Neural cell (in vitro differentiated cells): ENCODE data around the gene CNOT10. TPM values are rescaled to one million over a fixed set of nuclear protein-coding genes. Genes with fewer than 3 reads are reported as not detected.

Experiments used
- H2AFZ ChIP-seq: fragments of 200-600, 300-800 bp; sonication (generic), shearing (Covaris generic); 2 replicates; pipeline ENCODE4 v1.6.0; 2014; ENCODE audit warnings: low read depth, mild to moderate bottlenecking, antibody characterized with exemption, low read length, moderate library complexity
- H3F3A ChIP-seq: fragments of 200-600 bp; shearing (Covaris generic); 2 replicates; pipeline ENCODE4 v1.6.1; 2016; ENCODE audit warnings: mild to moderate bottlenecking, moderate library complexity, mixed read lengths, antibody characterized with exemption, low read length; ENCODE audit not compliant: insufficient read depth, poor library complexity, severe bottlenecking
- H3K27ac ChIP-seq: fragments of 200-600, 300-800 bp; sonication (generic), shearing (Covaris generic); 2 replicates; pipeline ENCODE4 v1.5.1; 2014; ENCODE audit warnings: mild to moderate bottlenecking, low read length, moderate library complexity
- H3K27me3 ChIP-seq: fragments of 300-800, 200-600 bp; sonication (generic), shearing (Covaris generic); 2 replicates; pipeline ENCODE4 v1.6.0; 2014; ENCODE audit warnings: mild to moderate bottlenecking, low read depth, low read length, moderate library complexity; ENCODE audit not compliant: insufficient read depth
- H3K36me3 ChIP-seq: fragments of 300-800, 200-600 bp; sonication (generic), shearing (Covaris generic); 2 replicates; pipeline ENCODE4 v1.5.1; 2014; ENCODE audit warnings: mild to moderate bottlenecking, antibody characterized with exemption, low read length, moderate library complexity; ENCODE audit not compliant: insufficient read depth
- H3K4me2 ChIP-seq: fragments of 300-800, 200-600 bp; sonication (generic), shearing (Covaris generic); 2 replicates; pipeline ENCODE4 v1.6.0; 2014; ENCODE audit warnings: mild to moderate bottlenecking, low read length
- H3K4me3 ChIP-seq: fragments of 300-800, 200-600 bp; sonication (generic), shearing (Covaris generic); 2 replicates; pipeline ENCODE4 v1.5.1; 2014; ENCODE audit warnings: mild to moderate bottlenecking, low read length, moderate library complexity
- H3K79me2 ChIP-seq: fragments of 200-600 bp; shearing (Covaris generic); replicated peaks from 2 replicates; pipeline ENCODE4 v1.6.0; 2014; ENCODE audit warnings: mild to moderate bottlenecking, low read length, moderate library complexity; ENCODE audit not compliant: insufficient read depth
- H3K9ac ChIP-seq: fragments of 300-800, 200-600 bp; sonication (generic), shearing (Covaris generic); 2 replicates; pipeline ENCODE4 v1.6.1; 2016; ENCODE audit warnings: mild to moderate bottlenecking, low read length, mixed read lengths
- H3K9me2 ChIP-seq: fragments of 200-600 bp; shearing (Covaris generic); 2 replicates; pipeline ENCODE4 v1.6.1; 2016; ENCODE audit warnings: mild to moderate bottlenecking, low read length, mixed read lengths; ENCODE audit not compliant: insufficient read depth
- H3K9me3 ChIP-seq: fragments of 200-600, 300-800 bp; sonication (generic), shearing (Covaris generic); 2 replicates; pipeline ENCODE4 v1.6.1; 2016; ENCODE audit warnings: mild to moderate bottlenecking, mixed run types, low read length, moderate library complexity, mixed read lengths
- H4K20me1 ChIP-seq: fragments of 200-600 bp; shearing (Covaris generic); 2 replicates; pipeline ENCODE4 v1.6.1; 2016; ENCODE audit warnings: mild to moderate bottlenecking, mixed run types; ENCODE audit not compliant: insufficient read depth
- EP300 ChIP-seq: fragments of 450-650 bp; conservative IDR thresholded peaks from 2 replicates; pipeline ENCODE4 v1.6.1; 2014; ENCODE audit warnings: antibody characterized with exemption, mild to moderate bottlenecking, moderate library complexity; ENCODE audit not compliant: poor library complexity, severe bottlenecking
- EZH2 ChIP-seq: fragments of 200-600, 300-800 bp; shearing (Covaris generic), sonication (generic); IDR thresholded peaks from 2 replicates; pipeline ENCODE4 v1.6.1; 2014; ENCODE audit warnings: antibody characterized with exemption, low read length, borderline replicate concordance, mild to moderate bottlenecking; ENCODE audit not compliant: insufficient read depth, poor library complexity, severe bottlenecking
- MXI1 ChIP-seq: fragments of 450-650 bp; conservative IDR thresholded peaks from 2 replicates; pipeline ENCODE4 v1.6.1; 2014; ENCODE audit warnings: antibody characterized with exemption, mild to moderate bottlenecking; ENCODE audit not compliant: poor library complexity, severe bottlenecking
- POLR2AphosphoS5 ChIP-seq: IDR thresholded peaks from 2 replicates; pipeline ENCODE4 v1.6.1; 2012
- RAD21 ChIP-seq: fragments of 450-650 bp; conservative IDR thresholded peaks from 2 replicates; pipeline ENCODE4 v1.6.1; 2014; ENCODE audit warnings: antibody characterized with exemption, mild to moderate bottlenecking, moderate library complexity
- SMC3 ChIP-seq: fragments of 450-650 bp; conservative IDR thresholded peaks from 2 replicates; pipeline ENCODE4 v1.6.1; 2014; ENCODE audit warnings: antibody characterized with exemption, mild to moderate bottlenecking, moderate library complexity; ENCODE audit not compliant: poor library complexity
- TAF1 ChIP-seq: IDR thresholded peaks from 2 replicates; pipeline ENCODE4 v1.6.1; 2012; ENCODE audit warnings: low read depth
- polyA plus RNA-seq: library from polyadenylated mRNA; depleted of rRNA; stranded (reverse); fragments of >200 nt; gene quantifications from 2 replicates; pipeline ENCODE4 v1.2.3, GENCODE V29; 2014
- TF ChIP-seq, protein P1 (sequence below): fragments of 450-650 bp; IDR thresholded peaks from 2 replicates; pipeline ENCODE4 v1.5.1; 2014; ENCODE audit warnings: antibody characterized with exemption, mild to moderate bottlenecking, moderate library complexity; ENCODE audit not compliant: poor library complexity, severe bottlenecking
- TF ChIP-seq, protein P2 (sequence below): IDR thresholded peaks from 2 replicates; pipeline ENCODE4 v1.6.1; 2012; ENCODE audit warnings: borderline replicate concordance

CNOT10 gene
- polyA plus RNA-seq, 1 donor from 2014 or later = 53.8 TPM

DNA sequence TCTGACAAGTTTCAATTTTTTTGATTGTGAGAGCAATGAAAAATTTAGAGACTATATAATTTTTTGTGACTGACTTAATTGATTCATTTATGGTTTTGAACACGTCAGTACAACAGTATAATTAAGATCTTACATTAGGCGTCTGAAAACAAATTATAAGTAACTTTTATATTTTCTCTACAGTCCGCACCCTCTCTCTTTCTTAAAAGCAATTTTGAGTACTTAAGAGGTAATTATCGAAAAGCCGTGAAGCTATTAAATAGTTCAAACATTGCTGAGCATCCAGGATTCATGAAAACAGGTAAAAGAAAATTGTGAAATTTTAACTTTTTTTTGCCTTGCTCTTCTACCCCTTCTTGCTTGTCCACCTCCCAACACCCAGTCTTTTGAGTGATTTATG is 34.9 kb downstream of the CNOT10 start:
- TF ChIP-seq, protein P1, sequence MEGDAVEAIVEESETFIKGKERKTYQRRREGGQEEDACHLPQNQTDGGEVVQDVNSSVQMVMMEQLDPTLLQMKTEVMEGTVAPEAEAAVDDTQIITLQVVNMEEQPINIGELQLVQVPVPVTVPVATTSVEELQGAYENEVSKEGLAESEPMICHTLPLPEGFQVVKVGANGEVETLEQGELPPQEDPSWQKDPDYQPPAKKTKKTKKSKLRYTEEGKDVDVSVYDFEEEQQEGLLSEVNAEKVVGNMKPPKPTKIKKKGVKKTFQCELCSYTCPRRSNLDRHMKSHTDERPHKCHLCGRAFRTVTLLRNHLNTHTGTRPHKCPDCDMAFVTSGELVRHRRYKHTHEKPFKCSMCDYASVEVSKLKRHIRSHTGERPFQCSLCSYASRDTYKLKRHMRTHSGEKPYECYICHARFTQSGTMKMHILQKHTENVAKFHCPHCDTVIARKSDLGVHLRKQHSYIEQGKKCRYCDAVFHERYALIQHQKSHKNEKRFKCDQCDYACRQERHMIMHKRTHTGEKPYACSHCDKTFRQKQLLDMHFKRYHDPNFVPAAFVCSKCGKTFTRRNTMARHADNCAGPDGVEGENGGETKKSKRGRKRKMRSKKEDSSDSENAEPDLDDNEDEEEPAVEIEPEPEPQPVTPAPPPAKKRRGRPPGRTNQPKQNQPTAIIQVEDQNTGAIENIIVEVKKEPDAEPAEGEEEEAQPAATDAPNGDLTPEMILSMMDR = no peak
- TF ChIP-seq EP300 (no peak), POLR2AphosphoS5 (no peak), SMC3 (no peak), RAD21 (no peak), MXI1 (no peak), TAF1 (no peak), EZH2 (no peak)
- TF ChIP-seq, protein P2, sequence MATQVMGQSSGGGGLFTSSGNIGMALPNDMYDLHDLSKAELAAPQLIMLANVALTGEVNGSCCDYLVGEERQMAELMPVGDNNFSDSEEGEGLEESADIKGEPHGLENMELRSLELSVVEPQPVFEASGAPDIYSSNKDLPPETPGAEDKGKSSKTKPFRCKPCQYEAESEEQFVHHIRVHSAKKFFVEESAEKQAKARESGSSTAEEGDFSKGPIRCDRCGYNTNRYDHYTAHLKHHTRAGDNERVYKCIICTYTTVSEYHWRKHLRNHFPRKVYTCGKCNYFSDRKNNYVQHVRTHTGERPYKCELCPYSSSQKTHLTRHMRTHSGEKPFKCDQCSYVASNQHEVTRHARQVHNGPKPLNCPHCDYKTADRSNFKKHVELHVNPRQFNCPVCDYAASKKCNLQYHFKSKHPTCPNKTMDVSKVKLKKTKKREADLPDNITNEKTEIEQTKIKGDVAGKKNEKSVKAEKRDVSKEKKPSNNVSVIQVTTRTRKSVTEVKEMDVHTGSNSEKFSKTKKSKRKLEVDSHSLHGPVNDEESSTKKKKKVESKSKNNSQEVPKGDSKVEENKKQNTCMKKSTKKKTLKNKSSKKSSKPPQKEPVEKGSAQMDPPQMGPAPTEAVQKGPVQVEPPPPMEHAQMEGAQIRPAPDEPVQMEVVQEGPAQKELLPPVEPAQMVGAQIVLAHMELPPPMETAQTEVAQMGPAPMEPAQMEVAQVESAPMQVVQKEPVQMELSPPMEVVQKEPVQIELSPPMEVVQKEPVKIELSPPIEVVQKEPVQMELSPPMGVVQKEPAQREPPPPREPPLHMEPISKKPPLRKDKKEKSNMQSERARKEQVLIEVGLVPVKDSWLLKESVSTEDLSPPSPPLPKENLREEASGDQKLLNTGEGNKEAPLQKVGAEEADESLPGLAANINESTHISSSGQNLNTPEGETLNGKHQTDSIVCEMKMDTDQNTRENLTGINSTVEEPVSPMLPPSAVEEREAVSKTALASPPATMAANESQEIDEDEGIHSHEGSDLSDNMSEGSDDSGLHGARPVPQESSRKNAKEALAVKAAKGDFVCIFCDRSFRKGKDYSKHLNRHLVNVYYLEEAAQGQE = no peak
- Histone ChIP-seq H2AFZ (no peak overlapping the region), H3K4me3 (no peak overlapping the region), H3K9me3 (no peaks in the 10 kb centered on the region), H3K27me3 (no peaks in the 10 kb centered on the region), H4K20me1 (no peaks in the 10 kb centered on the region), H3K79me2 (no peaks in the 10 kb centered on the region), H3K4me2 (no peak overlapping the region), H3K36me3 (no peaks in the 10 kb centered on the region), H3K9me2 (no peaks in the 10 kb centered on the region), H3K27ac (no peak overlapping the region), H3F3A (no peaks in the 10 kb centered on the region), H3K9ac (no peak overlapping the region)

DNA sequence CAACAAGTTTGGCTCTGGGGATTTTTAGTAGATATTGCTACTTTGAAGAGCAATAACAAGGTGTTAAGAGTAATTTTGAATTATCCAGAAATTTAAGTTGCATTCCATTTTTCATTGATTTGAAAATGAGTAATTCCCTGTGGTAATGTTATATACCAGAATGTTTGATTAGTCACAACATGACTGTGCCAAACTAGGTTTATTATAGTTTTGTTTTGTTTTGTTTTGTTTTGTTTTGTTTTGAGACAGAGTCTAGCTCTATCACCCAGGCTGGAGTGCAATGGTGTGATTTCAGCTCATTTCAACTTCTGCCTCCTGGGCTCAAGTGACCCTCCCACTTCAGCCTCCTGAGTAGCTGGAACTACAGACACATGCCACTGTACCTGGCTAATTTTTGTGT is 40.7 kb downstream of the CNOT10 start:
- Histone ChIP-seq H3K36me3 (no peaks in the 10 kb centered on the region), H3K4me3 (no peak overlapping the region), H3K79me2 (no peaks in the 10 kb centered on the region), H3K27me3 (no peaks in the 10 kb centered on the region), H3K27ac (no peak overlapping the region), H3K9me3 (no peaks in the 10 kb centered on the region), H3K9me2 (no peaks in the 10 kb centered on the region), H4K20me1 (no peaks in the 10 kb centered on the region), H3K4me2 (no peak overlapping the region), H3F3A (no peaks in the 10 kb centered on the region), H3K9ac (no peak overlapping the region), H2AFZ (no peak overlapping the region)
- TF ChIP-seq, protein P2 = no peak
- TF ChIP-seq EZH2 (no peak), RAD21 (no peak), SMC3 (no peak), POLR2AphosphoS5 (no peak), MXI1 (no peak), TAF1 (no peak), EP300 (no peak)
- TF ChIP-seq, protein P1 = no peak
